ENCODE data around the gene ABCA6.
"Not testable (repeated sequence)": the region's sequence is repeated elsewhere in the genome, so short reads cannot be mapped to it uniquely, and the experiment has no call there.

ABCA6 gene

GRCh38 chr17:69176457-69176795 is 34.7 kb upstream of the ABCA6 start:
- no peak overlapping the region for H3K4me3 ChIP-seq (ENCODE audit: low read depth, low read length)
- DNase-seq (ENCODE audit: low read depth): no peak
- TF ChIP-seq CTCF (IDR thresholded peaks at IDR 0.05; ENCODE audit: low read depth, low read length, missing control alignments): no peak

- H3K4me3 ChIP-seq (ENCODE audit: low read depth, low read length): no peak overlapping the region
- TF ChIP-seq CTCF (IDR thresholded peaks at IDR 0.05; ENCODE audit: low read depth, low read length, missing control alignments): no peak
- DNase-seq (ENCODE audit: low read depth): no peak
Measured at GRCh38 chr17:69175625-69176456, 34.1 kb upstream of the ABCA6 start.

- TF ChIP-seq CTCF (IDR thresholded peaks at IDR 0.05; ENCODE audit: low read depth, low read length, missing control alignments): no peak
- no peak overlapping the region for H3K4me3 ChIP-seq (ENCODE audit: low read depth, low read length)
- no peak for DNase-seq (ENCODE audit: low read depth)
Measured at GRCh38 chr17:69175262-69175624, 33.5 kb upstream of the ABCA6 start.

GRCh38 chr17:69173118-69173517 is 31.4 kb upstream of the ABCA6 start:
- no peak for DNase-seq (ENCODE audit: low read depth)
- no peak for TF ChIP-seq CTCF (IDR thresholded peaks at IDR 0.05; ENCODE audit: low read depth, low read length, missing control alignments)
- H3K4me3 ChIP-seq (ENCODE audit: low read depth, low read length): no peak overlapping the region

GRCh38 chr17:69170377-69170776 is 28.7 kb upstream of the ABCA6 start:
- H3K4me3 ChIP-seq (ENCODE audit: low read depth, low read length): no peak overlapping the region
- no peak for DNase-seq (ENCODE audit: low read depth)
- TF ChIP-seq CTCF (IDR thresholded peaks at IDR 0.05; ENCODE audit: low read depth, low read length, missing control alignments): no peak

- not testable (repeated sequence) for H3K4me3 ChIP-seq (ENCODE audit: low read depth, low read length); DNase-seq (ENCODE audit: low read depth)
Measured at GRCh38 chr17:69168642-69169041, 26.9 kb upstream of the ABCA6 start.

GRCh38 chr17:69166957-69167356 is 25.3 kb upstream of the ABCA6 start:
- no peak for DNase-seq (ENCODE audit: low read depth)
- no peak for TF ChIP-seq CTCF (IDR thresholded peaks at IDR 0.05; ENCODE audit: low read depth, low read length, missing control alignments)

More at GRCh38 chr17:69166957-69167356, 25.3 kb upstream of the ABCA6 start:
- no peak overlapping the region for H3K4me3 ChIP-seq (ENCODE audit: low read depth, low read length)
